Transverse colon (tissue), 3 donors: ENCODE results near the gene ZNF446.

Source experiments
- POLR2A ChIP-seq: fragments of 450-650 bp; IDR thresholded peaks from one replicate; pipeline ENCODE4 v1.6.1; 2016; ENCODE audit warnings: antibody characterized with exemption, mild to moderate bottlenecking, moderate library complexity
- TF ChIP-seq, protein P1 (sequence below), 5 experiments: fragments of 200-600 bp in 3 of 5; fragments of 450-650 bp in 2 of 5; sonication (generic) in 3 of 5; IDR thresholded peaks; 1 replicate in 2 of 5; 2 replicates in 3 of 5; pipeline ENCODE4 v1.5.1; 2016 to 2017; ENCODE audit warnings: antibody characterized with exemption in 5 of 5, inconsistent platforms in 3 of 5, mild to moderate bottlenecking in 2 of 5, moderate library complexity in 1 of 5

DNA sequence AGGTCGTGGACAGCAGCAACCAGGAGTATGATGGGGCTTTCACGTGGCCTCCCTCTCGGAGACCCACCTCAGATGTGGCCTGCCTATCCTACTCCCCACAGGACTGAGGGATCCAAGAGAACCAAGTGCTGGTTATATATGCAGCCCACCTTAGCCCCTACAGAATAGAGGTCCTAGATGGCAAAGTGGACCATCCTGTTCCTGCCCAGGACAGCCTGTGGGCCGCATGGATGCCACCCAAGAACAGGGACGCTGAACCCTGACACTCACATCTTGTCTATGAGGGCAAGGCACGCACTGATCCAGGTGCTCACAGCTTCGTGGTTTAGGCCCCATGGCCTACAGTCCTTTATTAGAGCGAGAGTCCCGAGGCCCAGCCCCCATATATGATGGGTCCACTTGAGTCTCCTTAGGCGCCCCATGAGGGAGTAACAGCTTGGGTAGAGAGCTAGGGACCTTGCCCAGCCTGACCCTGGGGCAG, 37.1 kb downstream of the ZNF446 start:
- TF ChIP-seq POLR2A: no peak
- TF ChIP-seq, protein P1, sequence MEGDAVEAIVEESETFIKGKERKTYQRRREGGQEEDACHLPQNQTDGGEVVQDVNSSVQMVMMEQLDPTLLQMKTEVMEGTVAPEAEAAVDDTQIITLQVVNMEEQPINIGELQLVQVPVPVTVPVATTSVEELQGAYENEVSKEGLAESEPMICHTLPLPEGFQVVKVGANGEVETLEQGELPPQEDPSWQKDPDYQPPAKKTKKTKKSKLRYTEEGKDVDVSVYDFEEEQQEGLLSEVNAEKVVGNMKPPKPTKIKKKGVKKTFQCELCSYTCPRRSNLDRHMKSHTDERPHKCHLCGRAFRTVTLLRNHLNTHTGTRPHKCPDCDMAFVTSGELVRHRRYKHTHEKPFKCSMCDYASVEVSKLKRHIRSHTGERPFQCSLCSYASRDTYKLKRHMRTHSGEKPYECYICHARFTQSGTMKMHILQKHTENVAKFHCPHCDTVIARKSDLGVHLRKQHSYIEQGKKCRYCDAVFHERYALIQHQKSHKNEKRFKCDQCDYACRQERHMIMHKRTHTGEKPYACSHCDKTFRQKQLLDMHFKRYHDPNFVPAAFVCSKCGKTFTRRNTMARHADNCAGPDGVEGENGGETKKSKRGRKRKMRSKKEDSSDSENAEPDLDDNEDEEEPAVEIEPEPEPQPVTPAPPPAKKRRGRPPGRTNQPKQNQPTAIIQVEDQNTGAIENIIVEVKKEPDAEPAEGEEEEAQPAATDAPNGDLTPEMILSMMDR (IDR thresholded peaks at IDR 0.05): no peak
